GM12878 (cell line): ENCODE data around the gene C1GALT1. TPM values are rescaled to one million over a fixed set of nuclear protein-coding genes. Genes with fewer than 3 reads are reported as not detected.

Experiments
- ATAC-seq: fragments of 200-7000 bp; cut with Tn5 transposase; 3 replicates; pipeline ENCODE4 v1.9.1; 2020; ENCODE audit warnings: mild to moderate bottlenecking, moderate library complexity
- BruUV-seq: library from RNA; stranded (reverse); fragments of 400-500 nt; replicated peaks from 2 replicates; lab custom pipeline; 2021; lab: Mats Ljungman, UMichigan
- CTCF ChIA-PET: fragments of 300-600 bp; sonication (Branson Sonifier 250); formaldehyde crosslinking; extraction: SDS; loops from one replicate; lab custom pipeline; 2021; ENCODE audit warnings: inconsistent platforms; lab: Yijun Ruan, JAX
- POLR2A ChIA-PET: fragments of 350-600 bp; formaldehyde crosslinking; extraction: SDS; loops from one replicate; lab custom pipeline; 2021; ENCODE audit warnings: inconsistent platforms; lab: Charles Lee
- RAD21 ChIA-PET: fragments of 300-600 bp; sonication (Branson Sonifier 250); formaldehyde crosslinking; loops from one replicate; lab custom pipeline; 2023; ENCODE audit warnings: antibody characterized with exemption; ENCODE audit not compliant: unreplicated experiment; lab: Charles Lee
- SMC1A ChIA-PET: fragments of 300-600 bp; sonication (Branson Sonifier 250); formaldehyde crosslinking; loops from one replicate; lab custom pipeline; 2023; ENCODE audit not compliant: unreplicated experiment, uncharacterized antibody; lab: Charles Lee
- DNase-seq: peaks from one replicate; pipeline ENCODE4 v3.0.0-alpha.2; 2011; ENCODE audit warnings: low read depth, low spot score
- FAIRE-seq: peaks from 3 replicates; lab custom pipeline; 2011; peaks lifted over from hg19 to GRCh38; lab: Jason Lieb, UNC
- H2AFZ ChIP-seq: 2 replicates; pipeline ENCODE4 v1.6.0; 2011; ENCODE audit warnings: low read depth, low read length, control low read depth; ENCODE audit not compliant: control insufficient read depth
- H3K27ac ChIP-seq: 2 replicates; pipeline ENCODE4 v1.5.1; 2011; ENCODE audit warnings: control low read depth; ENCODE audit not compliant: control insufficient read depth, insufficient read depth
- H3K27me3 ChIP-seq, 2 experiments: replicated peaks in 1 of 2; 2 replicates each; pipeline versions ENCODE4 v1.6.0 to v1.6.1; 2011; ENCODE audit warnings: low read length in 1 of 2; ENCODE audit not compliant: control insufficient read depth in 2 of 2, insufficient read depth in 2 of 2
- H3K36me3 ChIP-seq, 2 experiments: 2 replicates each; pipeline ENCODE4 v1.5.1; 2011; ENCODE audit warnings: low read length in 1 of 2; ENCODE audit not compliant: control insufficient read depth in 2 of 2, insufficient read depth in 2 of 2
- H3K4me1 ChIP-seq: 2 replicates; pipeline ENCODE4 v1.6.1; 2011; ENCODE audit warnings: mild to moderate bottlenecking, low read length, moderate library complexity, mixed read lengths; ENCODE audit not compliant: control insufficient read depth, insufficient read depth
- H3K4me2 ChIP-seq: 2 replicates; pipeline ENCODE4 v1.6.0; 2011; ENCODE audit warnings: control low read depth; ENCODE audit not compliant: control insufficient read depth, insufficient read depth
- H3K4me3 ChIP-seq: fragments of 200-600 bp; sonication (generic); 2 replicates; pipeline ENCODE4 v1.5.1; 2016
- H3K79me2 ChIP-seq: 2 replicates; pipeline ENCODE4 v1.6.0; 2011; ENCODE audit warnings: low read length; ENCODE audit not compliant: control insufficient read depth, insufficient read depth
- H3K9ac ChIP-seq: 2 replicates; pipeline ENCODE4 v1.8.0; 2011; ENCODE audit warnings: low read length, control low read depth, mixed read lengths; ENCODE audit not compliant: control insufficient read depth, insufficient read depth
- H3K9me3 ChIP-seq: replicated peaks from 3 replicates; pipeline ENCODE4 v1.5.1; 2011; ENCODE audit warnings: mild to moderate bottlenecking, low read length; ENCODE audit not compliant: control insufficient read depth, insufficient read depth
- H4K20me1 ChIP-seq: 2 replicates; pipeline ENCODE4 v1.6.0; 2011; ENCODE audit not compliant: control insufficient read depth, insufficient read depth
- CUX1 ChIP-seq: IDR thresholded peaks from 2 replicates; pipeline ENCODE4 v1.6.1; 2012; ENCODE audit warnings: improper control_type of control experiment, low read depth, low read length; ENCODE audit not compliant: insufficient replicate concordance
- E2F4 ChIP-seq: IDR thresholded peaks from 2 replicates; pipeline ENCODE4 v1.6.1; 2012; ENCODE audit warnings: low read depth, low read length, improper control_type of control experiment
- MXI1 ChIP-seq: fragments of 150-350 bp; IDR thresholded peaks from 2 replicates; pipeline ENCODE4 v1.6.1; 2011; ENCODE audit warnings: low read depth, mild to moderate bottlenecking, inconsistent platforms, low read length, improper control_type of control experiment
- RELA ChIP-seq: fragments of 450-650 bp; IDR thresholded peaks from 2 replicates; pipeline ENCODE4 v1.8.0; 2014; ENCODE audit warnings: borderline replicate concordance; ENCODE audit not compliant: partially characterized antibody
- ZNF592 ChIP-seq: fragments of 450-650 bp; IDR thresholded peaks from 2 replicates; pipeline ENCODE4 v1.6.1; 2017; ENCODE audit warnings: mild to moderate bottlenecking, moderate library complexity
- WGBS: methylation state at CpG from one replicate; pipeline ENCODE4 v1.1.6; 2016; ENCODE audit warnings: low lambda C conversion rate; ENCODE audit not compliant: insufficient replicate concordance, insufficient coverage; ENCODE audit errors: missing lambda C conversion rate; 5-methylcytosine and 5-hydroxymethylcytosine counted together
- in situ Hi-C: fragments of 300-500 bp; cut with MboI; formaldehyde crosslinking; loops from 9 replicates; pipeline ENCODE4 v1.14.3; 2018; ENCODE audit warnings: mixed read lengths
- intact Hi-C: fragments of 100-400 bp; cut with micrococcal nuclease; formaldehyde crosslinking; loops from one replicate; pipeline ENCODE4 v1.14.2; 2022; ENCODE audit not compliant: unreplicated experiment
- polyA plus RNA-seq, 11 experiments: library from polyadenylated mRNA; depleted of rRNA in 4 of 11; unstranded in 6 of 11; stranded (reverse) in 5 of 11; fragments of >200 nt; fragmentation: Nextera tagmentation in 4 of 11; fragmentation: Illumina TruSeq in 1 of 11; extraction: Ambion mirVana in 4 of 11; extraction: Trizol in 1 of 11; gene quantifications; 1 replicate in 1 of 11; 2 replicates in 10 of 11; pipeline versions ENCODE4 v1.2.1 to v1.2.3, GENCODE V29; 2011 to 2016; ENCODE audit warnings: inconsistent platforms in 2 of 11, missing spikeins in 2 of 11, low read depth in 1 of 11
- total RNA-seq, 4 experiments: library from RNA; depleted of rRNA in 3 of 4; stranded (reverse); fragments of >200 nt in 3 of 4; fragmentation: Illumina TruSeq in 1 of 4; extraction: Trizol in 1 of 4; gene quantifications; 2 replicates each; pipeline versions ENCODE4 v1.2.1 to v1.2.3, GENCODE V29; 2013 to 2021

The C1GALT1 gene
- total and polyA plus RNA-seq, 10 of the 15 experiments (the other 5 are each of a cell fraction or from before 2014, with no cell fraction given), result 1.6 to 25.0 (median 8.5) TPM

- DNase-seq (no peak), FAIRE-seq (no peak), ATAC-seq (no peak)
- Histone ChIP-seq H3K27ac (peak overlapping the region; percentile 96), H3K36me3 (peaks cover 0 to 4% of the 10 kb centered on the region in 2 experiments; a peak in 1 of 4 replicates), H4K20me1 (no peaks in the 10 kb centered on the region; the same call in 1 of the 2 replicates), H2AFZ (peak overlapping the region; percentile 97), H3K4me1 (peaks cover 9% of the 10 kb centered on the region), H3K4me2 (peak overlapping the region; percentile 78), H3K27me3 (no peaks in the 10 kb centered on the region), H3K9ac (peak overlapping the region; percentile 83), H3K4me3 (peak overlapping the region; percentile 81; the same call in 1 of the 2 replicates), H3K9me3 (no peaks in the 10 kb centered on the region), H3K79me2 (peaks cover 31% of the 10 kb centered on the region)
- ChIA-PET CTCF (interaction anchor here (0.5 to 4.6 kb wide), 26 partner anchors 22 to 1115 kb away, joined by 3 to 19 read pairs (median 4); no protein-coding TSS in a partner anchor), POLR2A (interaction anchor here (0.6 to 1.5 kb wide), 5 partner anchors 71 to 243 kb away, joined by 3 to 6 read pairs (median 4); no protein-coding TSS in a partner anchor), SMC1A (interaction anchor here (0.6 to 2.6 kb wide), 26 partner anchors 8 to 1115 kb away, joined by 3 to 21 read pairs (median 4); no protein-coding TSS in a partner anchor), RAD21 (interaction anchor here (0.8 to 4.1 kb wide), 17 partner anchors 49 to 1115 kb away, joined by 3 to 34 read pairs (median 4); no protein-coding TSS in a partner anchor)
- in situ Hi-C loops (no loop called here), intact Hi-C loops (loop anchor here (5.0 to 10.0 kb wide), 2 partner anchors 141 to 354 kb away; partner anchors contain the start of gene COL28A1)
- WGBS, result 96% methylated on average over 8 of the region's 8 CpGs
- no peak for TF ChIP-seq MXI1
- TF ChIP-seq E2F4, result no peak
- TF ChIP-seq RELA, result no peak
- no peak for TF ChIP-seq CUX1
- no peak for TF ChIP-seq ZNF592
- BruUV-seq, result no TSS peak
Measured at GRCh38 chr7:7180725-7181449, 1.5 kb upstream of the C1GALT1 start.
